ENCODE measurements around the gene DHRS7.

Gene DHRS7, protein sequence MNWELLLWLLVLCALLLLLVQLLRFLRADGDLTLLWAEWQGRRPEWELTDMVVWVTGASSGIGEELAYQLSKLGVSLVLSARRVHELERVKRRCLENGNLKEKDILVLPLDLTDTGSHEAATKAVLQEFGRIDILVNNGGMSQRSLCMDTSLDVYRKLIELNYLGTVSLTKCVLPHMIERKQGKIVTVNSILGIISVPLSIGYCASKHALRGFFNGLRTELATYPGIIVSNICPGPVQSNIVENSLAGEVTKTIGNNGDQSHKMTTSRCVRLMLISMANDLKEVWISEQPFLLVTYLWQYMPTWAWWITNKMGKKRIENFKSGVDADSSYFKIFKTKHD

DNA sequence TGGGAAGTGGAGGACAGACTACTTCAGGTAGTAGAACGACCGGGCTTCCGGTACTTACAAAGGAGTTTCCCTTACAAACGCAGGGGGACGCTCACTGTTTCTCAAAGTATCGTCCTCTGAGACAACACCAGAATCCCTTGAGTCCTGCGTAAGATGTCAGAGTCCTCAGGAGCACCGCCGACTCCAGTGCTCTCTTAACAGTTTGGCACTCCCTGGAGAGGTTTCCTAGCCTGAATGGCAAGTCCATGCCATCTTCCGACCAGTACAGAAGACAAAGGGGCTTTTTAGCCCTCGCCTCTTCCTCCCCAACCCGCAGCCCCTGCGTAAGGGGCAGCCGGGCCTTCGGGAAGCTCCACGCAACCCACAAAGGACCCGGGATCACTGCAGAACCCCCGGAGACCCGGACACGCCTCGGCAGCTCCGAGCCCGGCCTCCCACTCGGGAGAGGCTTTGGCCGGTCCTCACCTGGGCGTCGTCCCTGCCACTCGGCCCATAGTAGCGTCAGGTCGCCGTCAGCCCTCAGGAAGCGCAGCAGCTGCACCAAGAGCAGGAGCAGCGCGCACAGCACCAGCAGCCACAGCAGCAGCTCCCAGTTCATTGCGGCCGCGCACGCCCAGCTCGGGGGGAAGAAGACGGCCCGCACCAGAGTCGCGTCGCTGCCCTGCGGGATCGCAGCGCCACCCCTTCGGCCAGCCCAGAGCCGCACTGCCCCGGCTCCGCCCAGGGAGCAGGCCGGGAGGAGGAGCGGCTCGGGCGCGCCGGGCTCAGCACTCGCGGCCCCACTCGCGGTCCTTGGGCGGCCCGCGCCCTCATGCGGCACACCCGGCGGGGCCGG lies at the start of gene DHRS7:
TSS of gene DHRS7 (minus strand) at position 687 of the 835 bp plus-strand sequence. CDS start at position 598, 89 bp downstream.
- Histone ChIP-seq H3K4me3 (ENCODE audit: low read length) (peak within 1 kb of the TSS; percentile 89), H3K36me3 (ENCODE audit: control insufficient read depth, low read length) (peaks cover 5% of the 10 kb centered on the region; the same call in 1 of the 2 replicates), H3K9me2 (replicated peaks; ENCODE audit: control insufficient read depth, low read length) (no peaks in the 10 kb centered on the region), H4K20me1 (ENCODE audit: control insufficient read depth, insufficient read depth, low read depth, low read length) (no peaks in the 10 kb centered on the region), H3K27me3 (ENCODE audit: control insufficient read depth, low read length) (no peaks in the 10 kb centered on the region), H3K27ac (ENCODE audit: low read depth, low read length) (peak within 1 kb of the TSS; percentile 77), H3K79me2 (ENCODE audit: control insufficient read depth, low read length) (peaks cover 32% of the 10 kb centered on the region), H3K9me3 (ENCODE audit: control insufficient read depth, insufficient read depth, low read length) (no peaks in the 10 kb centered on the region), H3K4me1 (ENCODE audit: control insufficient read depth, low read length) (peaks cover 32% of the 10 kb centered on the region), H3K4me2 (ENCODE audit: low read length) (peak within 1 kb of the TSS; percentile 91), H3F3A (ENCODE audit: control insufficient read depth, insufficient read depth) (no peaks in the 10 kb centered on the region)
- no peak for TF ChIP-seq EZH2phosphoT487 (IDR thresholded peaks at IDR 0.05; ENCODE audit: borderline replicate concordance, low read length)
- TF ChIP-seq, protein P1, sequence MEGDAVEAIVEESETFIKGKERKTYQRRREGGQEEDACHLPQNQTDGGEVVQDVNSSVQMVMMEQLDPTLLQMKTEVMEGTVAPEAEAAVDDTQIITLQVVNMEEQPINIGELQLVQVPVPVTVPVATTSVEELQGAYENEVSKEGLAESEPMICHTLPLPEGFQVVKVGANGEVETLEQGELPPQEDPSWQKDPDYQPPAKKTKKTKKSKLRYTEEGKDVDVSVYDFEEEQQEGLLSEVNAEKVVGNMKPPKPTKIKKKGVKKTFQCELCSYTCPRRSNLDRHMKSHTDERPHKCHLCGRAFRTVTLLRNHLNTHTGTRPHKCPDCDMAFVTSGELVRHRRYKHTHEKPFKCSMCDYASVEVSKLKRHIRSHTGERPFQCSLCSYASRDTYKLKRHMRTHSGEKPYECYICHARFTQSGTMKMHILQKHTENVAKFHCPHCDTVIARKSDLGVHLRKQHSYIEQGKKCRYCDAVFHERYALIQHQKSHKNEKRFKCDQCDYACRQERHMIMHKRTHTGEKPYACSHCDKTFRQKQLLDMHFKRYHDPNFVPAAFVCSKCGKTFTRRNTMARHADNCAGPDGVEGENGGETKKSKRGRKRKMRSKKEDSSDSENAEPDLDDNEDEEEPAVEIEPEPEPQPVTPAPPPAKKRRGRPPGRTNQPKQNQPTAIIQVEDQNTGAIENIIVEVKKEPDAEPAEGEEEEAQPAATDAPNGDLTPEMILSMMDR (IDR thresholded peaks at IDR 0.05; ENCODE audit: low read depth, low read length, poor library complexity, severe bottlenecking): peak; percentile 58

DNA sequence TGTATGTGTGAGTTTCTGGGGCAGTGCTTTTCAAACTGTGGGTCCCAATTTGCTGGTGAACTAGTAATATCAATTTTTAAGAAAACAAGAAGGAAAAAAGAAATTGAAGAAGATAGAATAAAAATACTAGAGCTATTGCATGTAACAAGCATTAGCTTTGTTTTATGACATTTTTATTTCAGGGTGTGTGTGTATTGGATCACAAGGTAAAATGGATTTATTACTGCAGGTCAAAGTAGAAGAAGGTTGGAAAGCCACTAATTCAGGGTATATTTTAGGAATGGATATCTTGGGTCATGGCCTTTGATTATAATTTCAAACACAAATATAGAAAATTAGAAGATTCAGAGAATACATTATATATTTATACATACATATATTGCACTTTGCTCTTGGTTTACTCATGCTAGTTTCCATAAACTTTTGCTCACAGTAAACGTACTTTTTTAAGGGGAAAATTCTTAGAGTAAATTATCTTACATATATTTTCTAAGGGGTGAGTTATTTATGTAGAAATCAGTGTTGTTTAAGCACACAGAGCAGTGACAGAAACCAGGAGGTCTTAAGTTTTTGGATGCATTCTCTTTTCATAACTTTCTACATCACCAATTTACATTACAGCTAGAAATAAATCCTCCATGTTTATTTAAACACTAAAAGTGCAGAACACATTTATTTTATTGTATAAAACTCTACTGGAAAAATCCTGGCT lies 49.4 kb upstream of the DHRS7 start:
- TF ChIP-seq, protein P1 (IDR thresholded peaks at IDR 0.05; ENCODE audit: low read depth, low read length, poor library complexity, severe bottlenecking): no peak
- no peak for TF ChIP-seq EZH2phosphoT487 (IDR thresholded peaks at IDR 0.05; ENCODE audit: borderline replicate concordance, low read length)

DNA sequence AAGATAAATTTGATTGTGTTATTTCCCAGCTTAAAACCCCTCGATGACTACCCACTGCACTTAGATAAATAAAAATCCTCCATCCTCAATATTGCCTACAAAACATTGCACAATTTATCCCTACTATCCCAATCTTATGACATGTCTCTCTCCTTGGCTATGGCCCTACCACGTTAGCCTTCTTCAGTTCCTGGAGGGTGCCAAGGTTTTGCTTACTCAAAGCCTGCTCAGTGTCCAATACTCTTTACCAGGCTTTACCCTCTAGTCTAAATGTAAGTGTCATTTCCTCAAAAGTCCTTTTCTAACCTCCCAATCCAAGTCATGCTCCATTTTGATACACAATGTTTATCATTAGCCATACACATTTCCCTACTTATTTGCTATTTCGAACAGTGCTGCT lies 48.8 kb upstream of the DHRS7 start:
- no peaks in the 10 kb centered on the region for H3K9me3 ChIP-seq (ENCODE audit: control insufficient read depth, insufficient read depth, low read length)
- no peak overlapping the region for H3K27ac ChIP-seq (ENCODE audit: low read depth, low read length)
- H3K79me2 ChIP-seq (ENCODE audit: control insufficient read depth, low read length): no peaks in the 10 kb centered on the region
- H3K4me2 ChIP-seq (ENCODE audit: low read length): no peak overlapping the region
- H3K4me1 ChIP-seq (ENCODE audit: control insufficient read depth, low read length): no peaks in the 10 kb centered on the region; the same call in 1 of the 2 replicates
- no peaks in the 10 kb centered on the region for H3K9me2 ChIP-seq (replicated peaks; ENCODE audit: control insufficient read depth, low read length)
- H3K36me3 ChIP-seq (ENCODE audit: control insufficient read depth, low read length): no peaks in the 10 kb centered on the region
- TF ChIP-seq EZH2phosphoT487 (IDR thresholded peaks at IDR 0.05; ENCODE audit: borderline replicate concordance, low read length): no peak
- TF ChIP-seq, protein P1 (IDR thresholded peaks at IDR 0.05; ENCODE audit: low read depth, low read length, poor library complexity, severe bottlenecking): no peak
- no peaks in the 10 kb centered on the region for H3F3A ChIP-seq (ENCODE audit: control insufficient read depth, insufficient read depth)
- H4K20me1 ChIP-seq (ENCODE audit: control insufficient read depth, insufficient read depth, low read depth, low read length): no peaks in the 10 kb centered on the region
- no peak overlapping the region for H3K4me3 ChIP-seq (ENCODE audit: low read length)
- H3K27me3 ChIP-seq (ENCODE audit: control insufficient read depth, low read length): no peaks in the 10 kb centered on the region

More for the DNA sequence above, 49.4 kb upstream of the DHRS7 start:
- Histone ChIP-seq H3K4me3 (ENCODE audit: low read length) (no peak overlapping the region), H3K4me1 (ENCODE audit: control insufficient read depth, low read length) (no peaks in the 10 kb centered on the region; the same call in 1 of the 2 replicates), H3K9me3 (ENCODE audit: control insufficient read depth, insufficient read depth, low read length) (no peaks in the 10 kb centered on the region), H3K4me2 (ENCODE audit: low read length) (no peak overlapping the region), H3K9me2 (replicated peaks; ENCODE audit: control insufficient read depth, low read length) (no peaks in the 10 kb centered on the region), H3K36me3 (ENCODE audit: control insufficient read depth, low read length) (no peaks in the 10 kb centered on the region), H3K27me3 (ENCODE audit: control insufficient read depth, low read length) (no peaks in the 10 kb centered on the region), H3K79me2 (ENCODE audit: control insufficient read depth, low read length) (no peaks in the 10 kb centered on the region), H4K20me1 (ENCODE audit: control insufficient read depth, insufficient read depth, low read depth, low read length) (no peaks in the 10 kb centered on the region), H3K27ac (ENCODE audit: low read depth, low read length) (no peak overlapping the region), H3F3A (ENCODE audit: control insufficient read depth, insufficient read depth) (no peaks in the 10 kb centered on the region)
